H9 (cell line): ENCODE results near the gene VSIR. TPM values are rescaled to one million over a fixed set of nuclear protein-coding genes. Genes with fewer than 3 reads are reported as not detected.

Source experiments
- DNase-seq: peaks from one replicate; pipeline ENCODE4 v3.0.0-alpha.2; 2017
- H2AFZ ChIP-seq: one replicate; pipeline ENCODE4 v1.6.1; 2013; ENCODE audit warnings: mild to moderate bottlenecking, low read length, control low read depth, moderate library complexity
- H2AK5ac ChIP-seq: 2 replicates; pipeline ENCODE4 v1.6.1; 2013; ENCODE audit warnings: low read length, control low read depth, mixed read lengths; ENCODE audit not compliant: insufficient read length
- H2BK120ac ChIP-seq: one replicate; pipeline ENCODE4 v1.6.1; 2013; ENCODE audit warnings: low read depth, mild to moderate bottlenecking, low read length, control low read depth, inconsistent platforms; ENCODE audit not compliant: poor library complexity, severe bottlenecking
- H2BK12ac ChIP-seq: 2 replicates; pipeline ENCODE4 v1.6.1; 2013; ENCODE audit warnings: low read length, control low read depth, mixed read lengths, low read depth; ENCODE audit not compliant: insufficient read length
- H2BK15ac ChIP-seq: 2 replicates; pipeline ENCODE4 v1.6.1; 2013; ENCODE audit warnings: low read depth, low read length, control low read depth
- H2BK20ac ChIP-seq: one replicate; pipeline ENCODE4 v1.6.1; 2013; ENCODE audit warnings: low read depth, mild to moderate bottlenecking, low read length, control low read depth, inconsistent platforms; ENCODE audit not compliant: poor library complexity, severe bottlenecking
- H2BK5ac ChIP-seq: 2 replicates; pipeline ENCODE4 v1.6.1; 2013; ENCODE audit warnings: low read length, control low read depth, mixed read lengths; ENCODE audit not compliant: insufficient read length
- H3K14ac ChIP-seq: 2 replicates; pipeline ENCODE4 v1.6.1; 2013; ENCODE audit warnings: low read length, control low read depth; ENCODE audit not compliant: insufficient read depth
- H3K18ac ChIP-seq: 2 replicates; pipeline ENCODE4 v1.6.1; 2013; ENCODE audit warnings: low read depth, mild to moderate bottlenecking, mixed read lengths, low read length, control low read depth; ENCODE audit not compliant: insufficient read length
- H3K23ac ChIP-seq: 2 replicates; pipeline ENCODE4 v1.6.1; 2013; ENCODE audit warnings: low read length, control low read depth, mixed read lengths, low read depth; ENCODE audit not compliant: insufficient read length
- H3K23me2 ChIP-seq: 2 replicates; pipeline ENCODE4 v1.6.1; 2013; ENCODE audit warnings: low read depth, mild to moderate bottlenecking, mixed read lengths, low read length, control low read depth; ENCODE audit not compliant: insufficient read length, poor library complexity, severe bottlenecking
- H3K27ac ChIP-seq: 2 replicates; pipeline ENCODE4 v1.5.1; 2013; ENCODE audit warnings: low read length, control low read depth, mixed read lengths, low read depth; ENCODE audit not compliant: insufficient read length
- H3K27me3 ChIP-seq: 2 replicates; pipeline ENCODE4 v1.6.1; 2013; ENCODE audit warnings: low read length, control low read depth, inconsistent platforms; ENCODE audit not compliant: insufficient read depth
- H3K4ac ChIP-seq: 2 replicates; pipeline ENCODE4 v1.6.1; 2013; ENCODE audit warnings: low read depth, mild to moderate bottlenecking, control low read depth, inconsistent platforms, low read length, moderate library complexity
- H3K4me1 ChIP-seq: 2 replicates; pipeline ENCODE4 v1.6.1; 2013; ENCODE audit warnings: low read length, control low read depth, inconsistent platforms; ENCODE audit not compliant: insufficient read depth
- H3K4me2 ChIP-seq: 2 replicates; pipeline ENCODE4 v1.6.1; 2013; ENCODE audit warnings: low read length, control low read depth, mixed read lengths; ENCODE audit not compliant: insufficient read length, insufficient read depth
- H3K56ac ChIP-seq: 2 replicates; pipeline ENCODE4 v1.6.1; 2013; ENCODE audit warnings: low read depth, mild to moderate bottlenecking, mixed read lengths, low read length, control low read depth; ENCODE audit not compliant: insufficient read length
- H3K79me1 ChIP-seq: 2 replicates; pipeline ENCODE4 v1.6.1; 2013; ENCODE audit warnings: low read depth, mild to moderate bottlenecking, moderate library complexity, low read length, control low read depth, inconsistent platforms; ENCODE audit not compliant: insufficient read depth, poor library complexity, severe bottlenecking
- H3K79me2 ChIP-seq: 2 replicates; pipeline ENCODE4 v1.6.1; 2013; ENCODE audit warnings: low read length, control low read depth, inconsistent platforms; ENCODE audit not compliant: insufficient read depth
- H3K9ac ChIP-seq: 2 replicates; pipeline ENCODE4 v1.6.1; 2013; ENCODE audit warnings: low read length, control low read depth, mixed read lengths; ENCODE audit not compliant: insufficient read length; ENCODE audit errors: extremely low read depth
- H3K9me3 ChIP-seq: one replicate; pipeline ENCODE4 v1.6.1; 2013; ENCODE audit warnings: low read depth, low read length, inconsistent platforms; ENCODE audit not compliant: control insufficient read depth
- H3T11ph ChIP-seq: one replicate; pipeline ENCODE4 v1.6.1; 2013; ENCODE audit warnings: mild to moderate bottlenecking, low read length, control low read depth, inconsistent platforms
- H4K20me1 ChIP-seq: one replicate; pipeline ENCODE4 v1.6.1; 2013; ENCODE audit not compliant: control insufficient read depth, insufficient read length, insufficient read depth
- H4K5ac ChIP-seq: 2 replicates; pipeline ENCODE4 v1.6.1; 2013; ENCODE audit warnings: low read depth, mild to moderate bottlenecking, mixed read lengths, low read length, control low read depth; ENCODE audit not compliant: insufficient read length
- H4K8ac ChIP-seq: replicated peaks from 2 replicates; pipeline ENCODE4 v1.6.1; 2013; ENCODE audit warnings: low read length, control low read depth, mixed read lengths, low read depth; ENCODE audit not compliant: insufficient read length
- H4K91ac ChIP-seq: 2 replicates; pipeline ENCODE4 v1.6.1; 2013; ENCODE audit warnings: low read depth, mild to moderate bottlenecking, moderate library complexity, mixed read lengths, low read length, control low read depth; ENCODE audit not compliant: insufficient read length
- H3K27ac Mint-ChIP-seq, 3 experiments: 2 replicates in 2 of 3; 3 replicates in 1 of 3; pipeline ENCODE4 v1.8.0; 2020 to 2021; ENCODE audit warnings: mixed read lengths in 3 of 3, mild to moderate bottlenecking in 1 of 3, moderate library complexity in 1 of 3
- H3K27me3 Mint-ChIP-seq: 2 replicates; pipeline ENCODE4 v1.8.0; 2021; ENCODE audit warnings: low read depth, mild to moderate bottlenecking, moderate library complexity, mixed read lengths
- H3K36me3 Mint-ChIP-seq, 3 experiments: 2 replicates in 2 of 3; 3 replicates in 1 of 3; pipeline ENCODE4 v1.8.0; 2020 to 2021; ENCODE audit warnings: low read depth in 3 of 3, mixed read lengths in 3 of 3; ENCODE audit not compliant: insufficient read depth in 1 of 3
- H3K4me1 Mint-ChIP-seq, 2 experiments: 2 replicates each; pipeline ENCODE4 v1.8.0; 2020; ENCODE audit warnings: mixed read lengths in 2 of 2
- H3K4me3 Mint-ChIP-seq, 2 experiments: 2 replicates in 1 of 2; 3 replicates in 1 of 2; pipeline ENCODE4 v1.8.0; 2020 to 2021; ENCODE audit warnings: mild to moderate bottlenecking in 2 of 2, mixed read lengths in 2 of 2, moderate library complexity in 1 of 2
- H3K9me3 Mint-ChIP-seq, 2 experiments: 2 replicates in 1 of 2; 3 replicates in 1 of 2; pipeline ENCODE4 v1.8.0; 2020; ENCODE audit warnings: mild to moderate bottlenecking in 2 of 2, mixed read lengths in 2 of 2, moderate library complexity in 1 of 2
- CTCF ChIP-seq: fragments of 200-600 bp; sonication (generic); conservative IDR thresholded peaks from 3 replicates; pipeline ENCODE4 v1.8.0; 2021; ENCODE audit warnings: antibody characterized with exemption, mild to moderate bottlenecking
- WGBS: extraction: QIAGEN DNeasy Blood & Tissue Kit; methylation state at CpG from one replicate; pipeline ENCODE4 v1.1.7; 2013; ENCODE audit warnings: missing lambda C conversion rate, low lambda C conversion rate, mixed read lengths; ENCODE audit not compliant: insufficient read length; ENCODE audit errors: extremely low coverage; 5-methylcytosine and 5-hydroxymethylcytosine counted together
- total RNA-seq: library from RNA; stranded (reverse); gene quantifications from 2 replicates; pipeline ENCODE4 v1.2.1, GENCODE V29; 2021

The VSIR gene
- total RNA-seq, 1 experiment from 2014 or later: 0.11 TPM

- no peak overlapping the region for H3K14ac ChIP-seq
- no peaks in the 10 kb centered on the region for H3K79me2 ChIP-seq
- H3K18ac ChIP-seq: no peak overlapping the region
- no peak overlapping the region for H2AFZ ChIP-seq
- H3K79me1 ChIP-seq: no peaks in the 10 kb centered on the region
- H3K27me3 ChIP-seq: no peaks in the 10 kb centered on the region
- H3K4me2 ChIP-seq: no peak overlapping the region
- no peaks in the 10 kb centered on the region for H3K9me3 Mint-ChIP-seq
- no peak overlapping the region for H3K56ac ChIP-seq
- H4K91ac ChIP-seq: no peak overlapping the region
- no peaks in the 10 kb centered on the region for H3K9me3 ChIP-seq
- H2BK12ac ChIP-seq: no peak overlapping the region
- no peak overlapping the region for H2BK15ac ChIP-seq
- no peaks in the 10 kb centered on the region for H3K27me3 Mint-ChIP-seq
- H2BK5ac ChIP-seq: no peak overlapping the region
- no peak overlapping the region for H2BK20ac ChIP-seq
- no peak overlapping the region for H3K27ac Mint-ChIP-seq
- TF ChIP-seq CTCF: no peak
- H3T11ph ChIP-seq: no peak overlapping the region
- WGBS: no CpG with 5 or more reads among the region's 6 CpGs
- H3K9ac ChIP-seq: no peak overlapping the region
- no peak overlapping the region for H4K5ac ChIP-seq
- H3K4me3 Mint-ChIP-seq: no peak overlapping the region
- H3K27ac ChIP-seq: no peak overlapping the region
- no peak overlapping the region for H2AK5ac ChIP-seq
- peaks cover 40 to 90% (median 83%) of the 10 kb centered on the region in 3 experiments; a peak in 6 of 7 replicates for H3K36me3 Mint-ChIP-seq
- H3K23ac ChIP-seq: no peak overlapping the region
- no peaks in the 10 kb centered on the region for H3K4me1 Mint-ChIP-seq
- H3K23me2 ChIP-seq: no peaks in the 10 kb centered on the region
- H3K4ac ChIP-seq: no peak overlapping the region
- H3K4me1 ChIP-seq: peaks cover 5% of the 10 kb centered on the region; the same call in 1 of the 2 replicates
- H2BK120ac ChIP-seq: no peak overlapping the region
- no peak overlapping the region for H4K8ac ChIP-seq
- no peaks in the 10 kb centered on the region for H4K20me1 ChIP-seq
- no peak for DNase-seq
These were observed 46.7 kb upstream of the VSIR start for GRCh38 chr10:71819985-71820384.
